ENCODE results near the gene OR51E2. TPM values are rescaled to one million over a fixed set of nuclear protein-coding genes. Genes with fewer than 3 reads are reported as not detected.
"Not testable (repeated sequence)": the region's sequence is repeated elsewhere in the genome, so short reads cannot be mapped to it uniquely, and the experiment has no call there.

Gene OR51E2
- total and polyA plus RNA-seq, 2 of the 8 experiments (the other 6 are each of a cell fraction or from before 2014, with no cell fraction given), result not detected

DNA sequence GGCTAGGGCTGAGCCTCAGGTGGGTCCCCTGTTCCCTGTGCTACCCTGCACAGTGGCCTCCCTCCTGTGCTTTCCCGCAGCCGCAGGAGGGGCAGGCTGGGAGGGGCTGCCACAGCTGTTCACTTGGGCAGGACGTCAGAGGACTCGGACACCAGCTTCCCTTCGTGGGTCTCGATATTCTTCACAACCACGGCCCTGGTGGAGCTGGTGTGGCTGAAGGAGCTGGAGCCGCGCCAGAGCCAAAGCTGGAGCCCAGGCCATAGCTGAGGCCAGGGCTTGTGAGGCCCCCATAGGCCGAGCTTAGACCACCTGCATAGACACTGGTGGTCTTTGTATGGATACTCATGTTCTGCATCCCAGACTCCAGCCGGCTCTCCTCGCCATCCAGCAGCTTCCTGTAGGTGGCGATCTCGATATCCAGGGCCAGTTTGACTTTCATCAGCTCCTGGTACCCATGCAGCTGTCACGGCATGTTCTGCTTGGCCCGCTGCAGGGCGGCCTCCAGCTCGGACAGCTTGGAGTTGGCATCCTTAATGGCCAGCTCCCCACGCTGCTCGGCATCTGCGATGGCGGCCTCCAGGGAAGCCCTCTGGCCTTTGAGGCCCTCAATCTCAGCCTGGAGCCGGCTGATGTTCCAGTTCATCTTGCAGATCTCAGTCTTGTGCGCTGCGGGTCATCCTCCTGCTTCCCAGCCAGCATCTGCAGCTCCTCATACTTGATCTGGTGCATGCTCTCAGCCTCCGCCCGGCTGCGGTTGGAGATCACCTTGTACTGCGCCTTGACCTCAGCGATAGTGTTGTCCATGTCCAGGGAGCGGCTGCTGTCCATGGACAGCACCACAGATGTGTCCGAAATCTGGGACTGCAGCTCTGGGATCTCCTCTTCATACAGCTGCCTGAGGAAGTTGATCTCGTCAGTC is 25.2 kb upstream of the OR51E2 start:
- CTCF ChIA-PET (ENCODE audit: partially characterized antibody), result interaction anchor here (0.8 to 3.2 kb wide), 23 partner anchors 9 to 169 kb away, joined by 3 to 25 read pairs (median 4); partner anchors contain the start of gene MMP26
- H4K8ac ChIP-seq (ENCODE audit: extremely low read depth, insufficient read depth, low read length); H3K9me3 ChIP-seq (ENCODE audit: insufficient read depth in 2 of 2, low read depth in 1 of 2, low read length in 1 of 2); H2BK12ac ChIP-seq (ENCODE audit: low read depth, low read length); H3K4ac ChIP-seq (replicated peaks; ENCODE audit: insufficient read length, low read depth, low read length); H3K27me3 ChIP-seq (replicated peaks in 1 of 4; ENCODE audit: control insufficient read depth in 3 of 4, extremely low read depth in 1 of 4, insufficient read depth in 3 of 4, low read length in 3 of 4); H3K56ac ChIP-seq (replicated peaks; ENCODE audit: insufficient read length, low read depth, low read length); H4K5ac ChIP-seq (ENCODE audit: insufficient read length, low read depth, low read length); H3K36me3 ChIP-seq (ENCODE audit: control insufficient read depth in 2 of 4, insufficient read depth in 4 of 4, low read length in 3 of 4); H4K91ac ChIP-seq (replicated peaks; ENCODE audit: insufficient read length, low read length); H3K79me2 ChIP-seq (ENCODE audit: control insufficient read depth in 1 of 2, insufficient read depth in 2 of 2, low read length in 2 of 2); H3K4me2 ChIP-seq (ENCODE audit: insufficient read depth in 1 of 2, low read depth in 2 of 2, low read length in 2 of 2); H2BK20ac ChIP-seq (ENCODE audit: low read length); H3K18ac ChIP-seq (ENCODE audit: extremely low read depth, low read length); H3K27ac ChIP-seq (ENCODE audit: low read depth, low read length); H4K20me1 ChIP-seq (replicated peaks in 1 of 2; ENCODE audit: control insufficient read depth in 1 of 2, insufficient read depth in 2 of 2, low read length in 2 of 2); H3K23ac ChIP-seq (ENCODE audit: insufficient read length); H2AK5ac ChIP-seq (ENCODE audit: low read depth, low read length); H3K4me1 ChIP-seq (replicated peaks in 1 of 4; ENCODE audit: control insufficient read depth in 3 of 4, insufficient read depth in 4 of 4, low read length in 3 of 4); H2AFZ ChIP-seq (ENCODE audit: low read length); H2BK120ac ChIP-seq (replicated peaks; ENCODE audit: low read depth, low read length); H2BK15ac ChIP-seq (ENCODE audit: low read length); H3K23me2 ChIP-seq (ENCODE audit: low read depth, low read length); POLR2A ChIA-PET (ENCODE audit: partially characterized antibody); H2BK5ac ChIP-seq (ENCODE audit: low read depth, low read length); FAIRE-seq; H3K4me3 ChIP-seq (ENCODE audit: extremely low read depth in 1 of 4, insufficient read depth in 2 of 4, low read depth in 3 of 4, low read length in 4 of 4); H3K14ac ChIP-seq (ENCODE audit: insufficient read length); H3K79me1 ChIP-seq (ENCODE audit: low read depth, low read length); H3K9ac ChIP-seq (replicated peaks in 1 of 4; ENCODE audit: extremely low read depth in 1 of 4, low read depth in 3 of 4, low read length in 3 of 4): not testable (repeated sequence)
- WGBS, 2 experiments (ENCODE audit: extremely low coverage in 1 of 2, insufficient coverage in 1 of 2, insufficient read length in 1 of 2, insufficient replicate concordance in 2 of 2, low coverage in 1 of 2, low lambda C conversion rate in 2 of 2, missing lambda C conversion rate in 1 of 2), result 92% methylated on average over 33 of the region's 33 CpGs; no CpG with 5 or more reads in 1 of the 2 experiments
- TF ChIP-seq, protein P1, sequence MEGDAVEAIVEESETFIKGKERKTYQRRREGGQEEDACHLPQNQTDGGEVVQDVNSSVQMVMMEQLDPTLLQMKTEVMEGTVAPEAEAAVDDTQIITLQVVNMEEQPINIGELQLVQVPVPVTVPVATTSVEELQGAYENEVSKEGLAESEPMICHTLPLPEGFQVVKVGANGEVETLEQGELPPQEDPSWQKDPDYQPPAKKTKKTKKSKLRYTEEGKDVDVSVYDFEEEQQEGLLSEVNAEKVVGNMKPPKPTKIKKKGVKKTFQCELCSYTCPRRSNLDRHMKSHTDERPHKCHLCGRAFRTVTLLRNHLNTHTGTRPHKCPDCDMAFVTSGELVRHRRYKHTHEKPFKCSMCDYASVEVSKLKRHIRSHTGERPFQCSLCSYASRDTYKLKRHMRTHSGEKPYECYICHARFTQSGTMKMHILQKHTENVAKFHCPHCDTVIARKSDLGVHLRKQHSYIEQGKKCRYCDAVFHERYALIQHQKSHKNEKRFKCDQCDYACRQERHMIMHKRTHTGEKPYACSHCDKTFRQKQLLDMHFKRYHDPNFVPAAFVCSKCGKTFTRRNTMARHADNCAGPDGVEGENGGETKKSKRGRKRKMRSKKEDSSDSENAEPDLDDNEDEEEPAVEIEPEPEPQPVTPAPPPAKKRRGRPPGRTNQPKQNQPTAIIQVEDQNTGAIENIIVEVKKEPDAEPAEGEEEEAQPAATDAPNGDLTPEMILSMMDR (IDR thresholded peaks at IDR 0.05; ENCODE audit: control extremely low read depth in 1 of 3, insufficient read depth in 1 of 3, low read depth in 1 of 3, low read length in 3 of 3), result peak; percentile 52 to 73 (median 69)
- peak; percentile 42 to 61 for TF ChIP-seq RAD21 (IDR thresholded peaks at IDR 0.05 in 1 of 2, conservative IDR thresholded peaks at IDR 0.05 in 1 of 2; ENCODE audit: low read depth in 2 of 2, low read length in 2 of 2)
- DNase-seq (ENCODE audit: low read depth in 1 of 2, low spot score in 2 of 2), result peak in 1 of 2 experiments; percentile 79
